ENCODE data around the gene SCNN1A. TPM values are rescaled to one million over a fixed set of nuclear protein-coding genes. Genes with fewer than 3 reads are reported as not detected.

SCNN1A gene
- total and polyA plus RNA-seq, 2 of the 13 experiments (the other 11 are each of a cell fraction or from before 2014, with no cell fraction given), result 1.5 to 14.6 TPM

GRCh38 chr12:6383572-6384498 lies 8.5 kb upstream of the SCNN1A start, which contains the start of gene LTBR (continued):
- TF ChIP-seq SMAD3 (CRISPR knock-in tag; IDR thresholded peaks at IDR 0.05) (peak; percentile 49; the same call in 1 of the 2 replicates), FLYWCH1 (CRISPR knock-in tag; IDR thresholded peaks at IDR 0.05) (no peak), ZNF251 (CRISPR knock-in tag; IDR thresholded peaks at IDR 0.05) (no peak), ZKSCAN1 (IDR thresholded peaks at IDR 0.05; ENCODE audit: low read length) (no peak), RFX5 (IDR thresholded peaks at IDR 0.05; ENCODE audit: low read depth, low read length) (no peak), CBX5 (CRISPR knock-in tag; IDR thresholded peaks at IDR 0.05; ENCODE audit: borderline replicate concordance) (peak; percentile 86; the same call in 1 of the 2 replicates), RELA (CRISPR knock-in tag; IDR thresholded peaks at IDR 0.05) (peak; percentile 90; the same call in 1 of the 2 replicates), ARNT2 (CRISPR knock-in tag; IDR thresholded peaks at IDR 0.05; ENCODE audit: low read depth) (peak; percentile 93), PAF1 (CRISPR knock-in tag; IDR thresholded peaks at IDR 0.05) (no peak), ZNF609 (CRISPR knock-in tag; IDR thresholded peaks at IDR 0.05; ENCODE audit: borderline replicate concordance) (peak; percentile 73; the same call in 1 of the 2 replicates), ZNF335 (CRISPR knock-in tag; IDR thresholded peaks at IDR 0.05) (peak; percentile 88), ZNF564 (CRISPR knock-in tag; IDR thresholded peaks at IDR 0.05) (peak; percentile 95), ZKSCAN5 (CRISPR knock-in tag; IDR thresholded peaks at IDR 0.05) (no peak), FOXK1 (CRISPR knock-in tag; IDR thresholded peaks at IDR 0.05; ENCODE audit: borderline replicate concordance, low read depth) (peak; percentile 69), MEIS1 (CRISPR knock-in tag; IDR thresholded peaks at IDR 0.05; ENCODE audit: borderline replicate concordance) (peak; percentile 66; the same call in 1 of the 2 replicates), ZBED4 (CRISPR knock-in tag; IDR thresholded peaks at IDR 0.05; ENCODE audit: borderline replicate concordance) (peak; percentile 97), TBP (CRISPR knock-in tag; IDR thresholded peaks at IDR 0.05) (no peak), ZNF275 (CRISPR knock-in tag; IDR thresholded peaks at IDR 0.05; ENCODE audit: borderline replicate concordance) (peak; percentile 80; the same call in 1 of the 2 replicates), MTF1 (CRISPR knock-in tag; IDR thresholded peaks at IDR 0.05) (no peak), ZFP62 (CRISPR knock-in tag; IDR thresholded peaks at IDR 0.05) (no peak)

Measured in HepG2 (cell line).